Type B pancreatic cell (in vitro differentiated cells): Measurements from ENCODE around the gene PRR29. TPM values are rescaled to one million over a fixed set of nuclear protein-coding genes. Genes with fewer than 3 reads are reported as not detected.

ENCODE experiments used
- DNase-seq: peaks from one replicate; pipeline ENCODE4 v3.0.0; 2021; ENCODE audit warnings: mixed read lengths; ENCODE audit not compliant: unreplicated experiment; ENCODE audit errors: extremely low spot score
- H3K27ac Mint-ChIP-seq: 2 replicates; pipeline ENCODE4 v1.8.0; 2021; ENCODE audit warnings: mild to moderate bottlenecking, mixed read lengths
- H3K27me3 Mint-ChIP-seq: 2 replicates; pipeline ENCODE4 v1.8.0; 2021; ENCODE audit warnings: mixed read lengths
- H3K36me3 Mint-ChIP-seq: 2 replicates; pipeline ENCODE4 v1.8.0; 2021; ENCODE audit warnings: mixed read lengths
- H3K4me1 Mint-ChIP-seq: one replicate; pipeline ENCODE4 v1.8.0; 2021; ENCODE audit warnings: mixed read lengths; ENCODE audit not compliant: unreplicated experiment
- H3K4me3 Mint-ChIP-seq: 2 replicates; pipeline ENCODE4 v1.8.0; 2021; ENCODE audit warnings: mild to moderate bottlenecking, mixed read lengths
- H3K9me3 Mint-ChIP-seq: 2 replicates; pipeline ENCODE4 v1.8.0; 2021; ENCODE audit warnings: mixed read lengths
- long read RNA-seq: library from polyadenylated mRNA; unstranded; transcript quantifications from one replicate; pipeline ENCODE4 v2.0.0, GENCODE V29; 2020
- total RNA-seq: library from RNA; stranded (reverse); gene quantifications from 2 replicates; pipeline ENCODE4 v1.2.1, GENCODE V29; 2021; ENCODE audit warnings: low replicate concordance
- TF ChIP-seq, protein P1 (sequence below): fragments of 200-600 bp; sonication (generic); conservative IDR thresholded peaks from 2 replicates; pipeline ENCODE4 v1.5.0; 2021; ENCODE audit warnings: antibody characterized with exemption, mild to moderate bottlenecking

PRR29 gene
- 0.45 and 4.2 TPM in 2 replicates for total RNA-seq
- long read RNA-seq: 0 reads

DNA sequence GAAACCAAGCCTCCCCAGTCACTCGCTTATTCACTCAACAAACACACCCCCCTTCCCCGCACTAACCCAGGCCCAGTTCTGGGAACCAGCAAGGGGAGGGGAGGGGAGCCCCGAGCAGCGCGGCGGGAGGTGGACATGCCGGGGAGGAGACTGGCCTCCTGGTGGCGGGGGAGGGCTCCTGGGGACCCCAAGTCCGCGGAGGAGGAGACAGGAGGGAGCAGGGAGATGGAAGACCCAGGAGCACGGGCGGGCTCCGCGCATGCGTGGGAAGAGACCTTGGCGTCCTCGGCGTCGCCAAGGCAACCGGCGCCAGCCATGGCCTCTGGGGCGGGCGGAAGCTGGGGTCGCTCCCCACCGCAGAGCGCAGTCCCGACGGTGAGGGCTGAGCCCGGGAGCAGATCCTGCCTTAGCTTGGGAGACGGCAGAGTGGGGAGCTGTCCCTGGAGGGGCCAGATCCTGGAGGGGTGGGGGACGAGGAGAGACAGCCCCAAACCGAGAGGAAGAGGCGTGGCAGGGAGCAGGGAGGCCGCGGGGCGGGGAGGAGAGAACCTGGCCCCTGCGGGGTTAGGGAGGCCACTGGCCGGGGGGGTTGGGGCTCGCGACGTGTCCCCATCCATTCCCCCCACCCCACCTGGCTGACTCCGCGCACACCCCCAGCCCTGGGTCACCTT lies at the start of gene PRR29:
Gene PRR29, plus strand, starts transcription at position 302 of the 671 bp plus-strand sequence. Its CDS starts 14 bp downstream, at position 316.
- peak; percentile 83 for DNase-seq
- H3K27me3 Mint-ChIP-seq: peaks cover 48% of the 10 kb centered on the region
- H3K36me3 Mint-ChIP-seq: no peaks in the 10 kb centered on the region
- peak within 1 kb of the TSS; percentile 89 for H3K4me3 Mint-ChIP-seq
- no peaks in the 10 kb centered on the region for H3K9me3 Mint-ChIP-seq
- no peaks in the 10 kb centered on the region for H3K4me1 Mint-ChIP-seq
- H3K27ac Mint-ChIP-seq: no peak within 1 kb of the TSS
- TF ChIP-seq, protein P1, sequence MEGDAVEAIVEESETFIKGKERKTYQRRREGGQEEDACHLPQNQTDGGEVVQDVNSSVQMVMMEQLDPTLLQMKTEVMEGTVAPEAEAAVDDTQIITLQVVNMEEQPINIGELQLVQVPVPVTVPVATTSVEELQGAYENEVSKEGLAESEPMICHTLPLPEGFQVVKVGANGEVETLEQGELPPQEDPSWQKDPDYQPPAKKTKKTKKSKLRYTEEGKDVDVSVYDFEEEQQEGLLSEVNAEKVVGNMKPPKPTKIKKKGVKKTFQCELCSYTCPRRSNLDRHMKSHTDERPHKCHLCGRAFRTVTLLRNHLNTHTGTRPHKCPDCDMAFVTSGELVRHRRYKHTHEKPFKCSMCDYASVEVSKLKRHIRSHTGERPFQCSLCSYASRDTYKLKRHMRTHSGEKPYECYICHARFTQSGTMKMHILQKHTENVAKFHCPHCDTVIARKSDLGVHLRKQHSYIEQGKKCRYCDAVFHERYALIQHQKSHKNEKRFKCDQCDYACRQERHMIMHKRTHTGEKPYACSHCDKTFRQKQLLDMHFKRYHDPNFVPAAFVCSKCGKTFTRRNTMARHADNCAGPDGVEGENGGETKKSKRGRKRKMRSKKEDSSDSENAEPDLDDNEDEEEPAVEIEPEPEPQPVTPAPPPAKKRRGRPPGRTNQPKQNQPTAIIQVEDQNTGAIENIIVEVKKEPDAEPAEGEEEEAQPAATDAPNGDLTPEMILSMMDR: no peak

DNA sequence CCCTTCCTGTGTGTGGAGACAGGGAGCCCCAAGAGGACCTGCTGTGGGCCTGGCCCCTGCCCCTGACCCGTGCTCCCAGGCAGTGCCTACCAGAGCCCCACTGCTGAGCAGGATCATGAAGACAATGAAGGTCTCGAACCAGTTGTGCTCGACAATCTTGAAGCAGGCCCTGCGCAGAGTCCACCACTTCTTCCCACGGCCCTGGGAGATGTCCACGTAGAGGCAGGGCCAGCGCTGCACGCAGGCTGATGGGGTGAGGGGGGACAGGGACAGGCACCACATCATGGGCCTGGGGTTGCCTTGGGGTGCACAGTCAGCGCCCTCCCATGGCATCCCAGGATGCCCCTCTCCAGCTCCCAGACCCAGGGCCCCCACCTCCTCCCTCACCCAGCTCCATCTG lies 49.6 kb upstream of the PRR29 start:
- Mint-ChIP-seq H3K4me1 (no peaks in the 10 kb centered on the region), H3K27me3 (peaks cover 7% of the 10 kb centered on the region), H3K9me3 (no peaks in the 10 kb centered on the region), H3K27ac (no peak overlapping the region), H3K4me3 (no peak overlapping the region), H3K36me3 (no peaks in the 10 kb centered on the region)
- TF ChIP-seq, protein P1: no peak
- no peak for DNase-seq

DNA sequence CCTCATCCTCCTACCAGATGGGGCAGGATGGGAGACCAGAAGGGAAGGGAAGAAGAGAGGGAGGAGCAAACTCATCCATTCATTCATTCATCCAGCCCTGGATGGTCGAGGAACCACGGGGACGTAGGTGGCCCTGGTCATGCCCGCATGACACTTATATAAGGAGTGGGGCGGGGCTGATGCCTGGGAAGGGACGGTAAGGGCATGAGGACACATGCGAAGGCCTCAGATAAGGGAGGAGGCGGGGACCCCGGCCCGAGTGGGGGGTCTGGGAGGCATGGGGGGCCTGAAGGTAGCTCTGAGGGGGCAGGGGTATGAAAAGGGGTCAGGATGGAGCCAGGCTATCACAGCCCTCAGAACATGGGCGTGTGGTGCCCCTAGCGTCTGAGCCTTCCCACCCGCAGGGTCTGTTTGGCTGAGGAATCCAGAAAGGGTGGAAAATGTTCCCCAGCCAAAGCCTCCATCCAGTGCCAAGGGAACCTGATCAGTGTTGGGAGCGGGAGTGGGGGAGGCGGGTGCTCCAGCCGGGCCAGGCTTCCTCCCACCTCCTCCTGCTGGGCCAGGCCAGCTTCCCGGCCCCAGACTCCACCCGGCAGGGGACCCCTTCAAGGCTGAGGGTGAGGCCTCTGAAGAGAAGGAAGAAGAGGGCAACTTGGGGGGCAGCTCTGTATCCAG lies 48.4 kb upstream of the PRR29 start:
- Mint-ChIP-seq H3K4me1 (no peaks in the 10 kb centered on the region), H3K27me3 (peaks cover 12% of the 10 kb centered on the region), H3K4me3 (no peak overlapping the region), H3K9me3 (no peaks in the 10 kb centered on the region), H3K27ac (no peak overlapping the region), H3K36me3 (no peaks in the 10 kb centered on the region)
- TF ChIP-seq, protein P1: no peak
- no peak for DNase-seq

DNA sequence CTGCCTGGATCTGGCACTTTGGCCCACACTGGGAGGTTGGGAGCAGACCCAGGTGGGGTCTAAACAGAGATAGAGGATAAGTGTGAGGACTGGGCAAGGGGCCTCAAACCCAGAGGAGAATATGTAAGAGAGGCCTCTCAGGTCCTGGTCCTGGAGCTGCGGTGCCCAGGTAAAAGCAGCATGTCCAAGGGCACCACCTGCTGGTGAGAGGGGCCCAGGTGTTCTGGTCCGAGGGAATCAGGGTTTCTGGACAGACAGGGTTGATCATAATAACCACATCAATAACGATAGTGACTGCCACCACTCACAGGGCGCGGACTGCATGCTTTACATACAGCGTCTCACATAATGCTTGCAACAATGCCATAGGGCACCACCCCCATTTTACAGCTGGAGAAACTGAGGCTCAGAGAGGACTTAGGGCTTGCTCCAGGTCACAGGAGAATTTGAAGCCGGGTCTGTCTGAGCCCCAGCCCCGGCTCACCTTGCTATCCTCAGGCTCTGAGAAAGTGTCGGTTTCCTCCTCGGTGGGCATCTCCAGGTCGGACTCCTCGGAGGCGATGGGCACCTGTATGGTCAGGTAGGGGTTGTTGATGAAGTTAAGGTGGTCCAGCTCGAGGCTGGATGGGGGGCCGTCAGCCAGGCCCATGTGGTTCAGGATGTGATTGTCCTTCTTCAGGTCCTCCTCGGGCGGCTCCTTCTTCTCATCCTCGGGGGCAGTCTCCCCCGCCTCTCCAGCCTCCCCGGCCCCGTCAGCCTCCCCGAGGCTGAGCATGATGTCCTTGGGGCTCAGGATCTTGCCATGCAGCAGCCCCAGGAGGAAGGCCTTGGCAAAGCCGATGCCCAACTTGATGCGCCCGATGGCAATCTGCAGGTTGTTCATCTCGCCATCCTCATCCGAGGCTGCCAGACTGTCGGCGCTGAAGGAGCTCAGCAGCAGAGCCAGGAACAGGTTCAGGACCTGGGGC lies 46.9 kb upstream of the PRR29 start:
- TF ChIP-seq, protein P1: peak; percentile 43
- H3K4me1 Mint-ChIP-seq: no peaks in the 10 kb centered on the region
- DNase-seq: no peak
- no peak overlapping the region for H3K4me3 Mint-ChIP-seq
- H3K36me3 Mint-ChIP-seq: no peaks in the 10 kb centered on the region
- no peaks in the 10 kb centered on the region for H3K9me3 Mint-ChIP-seq
- H3K27ac Mint-ChIP-seq: no peak overlapping the region
- H3K27me3 Mint-ChIP-seq: peaks cover 12% of the 10 kb centered on the region

DNA sequence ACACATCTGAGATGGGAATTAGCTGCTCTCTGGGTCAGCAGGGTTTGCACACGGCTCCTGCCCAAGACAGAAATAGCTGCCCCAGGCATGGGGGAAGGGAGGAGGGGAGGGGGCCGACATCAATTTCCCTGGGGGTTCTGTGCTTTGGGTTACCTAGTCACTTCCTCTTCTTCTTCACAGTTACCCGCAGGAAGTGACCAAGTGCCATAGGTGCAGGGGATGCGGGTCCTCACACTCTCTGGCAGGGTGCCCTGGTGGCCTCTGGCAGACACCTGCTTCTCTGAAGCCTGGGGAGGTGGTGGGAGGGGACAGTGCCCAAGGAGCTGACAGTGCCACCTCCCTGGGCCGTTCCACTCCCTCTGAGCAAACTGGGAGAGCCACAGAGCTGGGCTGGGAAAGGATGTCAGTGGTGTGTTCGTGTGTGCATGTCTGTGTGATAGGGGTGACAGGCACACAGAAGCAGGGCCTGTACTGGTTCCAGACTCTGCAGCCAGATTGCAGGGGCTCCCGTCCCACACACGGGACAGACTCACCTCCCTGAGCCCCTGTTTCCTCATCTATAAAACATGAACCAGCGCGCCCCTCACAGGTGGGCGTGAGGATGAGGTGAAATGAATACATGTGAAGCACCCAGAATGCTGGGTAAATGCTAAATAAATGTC lies 43.6 kb upstream of the PRR29 start:
- Mint-ChIP-seq H3K4me1 (no peaks in the 10 kb centered on the region), H3K9me3 (no peaks in the 10 kb centered on the region), H3K27ac (no peak overlapping the region), H3K36me3 (no peaks in the 10 kb centered on the region), H3K4me3 (no peak overlapping the region), H3K27me3 (peaks cover 12% of the 10 kb centered on the region)
- TF ChIP-seq, protein P1: no peak
- DNase-seq: no peak
